ENCODE measurements around the gene SYPL2.
"Not testable (repeated sequence)": the region's sequence is repeated elsewhere in the genome, so short reads cannot be mapped to it uniquely, and the experiment has no call there.

SYPL2 gene

DNA sequence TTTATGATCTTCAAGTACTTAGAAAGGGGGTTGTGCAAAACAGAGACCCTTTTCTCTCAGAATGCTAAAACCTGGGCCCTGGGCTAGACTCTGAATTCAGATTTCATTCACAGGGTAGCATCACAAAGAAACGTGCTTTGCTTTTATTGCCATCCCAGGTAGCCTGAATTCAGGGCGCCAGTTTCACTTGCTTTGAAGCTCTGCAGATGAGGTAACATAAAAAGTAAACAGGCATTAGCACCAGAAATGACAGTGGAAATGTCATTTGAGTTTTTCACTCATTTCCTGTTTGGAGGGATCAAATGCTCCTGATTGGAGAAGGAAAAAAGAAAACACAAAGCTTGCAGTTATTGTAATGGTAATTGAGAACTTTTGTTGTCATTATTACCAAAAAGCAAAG is 2.6 kb downstream of the SYPL2 start:
- TF ChIP-seq, protein P1, sequence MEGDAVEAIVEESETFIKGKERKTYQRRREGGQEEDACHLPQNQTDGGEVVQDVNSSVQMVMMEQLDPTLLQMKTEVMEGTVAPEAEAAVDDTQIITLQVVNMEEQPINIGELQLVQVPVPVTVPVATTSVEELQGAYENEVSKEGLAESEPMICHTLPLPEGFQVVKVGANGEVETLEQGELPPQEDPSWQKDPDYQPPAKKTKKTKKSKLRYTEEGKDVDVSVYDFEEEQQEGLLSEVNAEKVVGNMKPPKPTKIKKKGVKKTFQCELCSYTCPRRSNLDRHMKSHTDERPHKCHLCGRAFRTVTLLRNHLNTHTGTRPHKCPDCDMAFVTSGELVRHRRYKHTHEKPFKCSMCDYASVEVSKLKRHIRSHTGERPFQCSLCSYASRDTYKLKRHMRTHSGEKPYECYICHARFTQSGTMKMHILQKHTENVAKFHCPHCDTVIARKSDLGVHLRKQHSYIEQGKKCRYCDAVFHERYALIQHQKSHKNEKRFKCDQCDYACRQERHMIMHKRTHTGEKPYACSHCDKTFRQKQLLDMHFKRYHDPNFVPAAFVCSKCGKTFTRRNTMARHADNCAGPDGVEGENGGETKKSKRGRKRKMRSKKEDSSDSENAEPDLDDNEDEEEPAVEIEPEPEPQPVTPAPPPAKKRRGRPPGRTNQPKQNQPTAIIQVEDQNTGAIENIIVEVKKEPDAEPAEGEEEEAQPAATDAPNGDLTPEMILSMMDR (IDR thresholded peaks at IDR 0.05; ENCODE audit: borderline replicate concordance, control extremely low read depth, extremely low read depth, insufficient read depth, missing control alignments): no peak
- in situ Hi-C loops (cut with MboI; ENCODE audit: low sequenced_read_pairs, unreplicated experiment): no loop called here

GRCh38 chr1:109470245-109470644 is 3.9 kb downstream of the SYPL2 start:
- in situ Hi-C loops (cut with MboI; ENCODE audit: low sequenced_read_pairs, unreplicated experiment): no loop called here
- TF ChIP-seq, protein P1 (IDR thresholded peaks at IDR 0.05; ENCODE audit: borderline replicate concordance, control extremely low read depth, extremely low read depth, insufficient read depth, missing control alignments): no peak
- DNase-seq (ENCODE audit: low spot score): no peak

More for the DNA sequence above, 2.6 kb downstream of the SYPL2 start:
- no peak for DNase-seq (ENCODE audit: low spot score)

DNA sequence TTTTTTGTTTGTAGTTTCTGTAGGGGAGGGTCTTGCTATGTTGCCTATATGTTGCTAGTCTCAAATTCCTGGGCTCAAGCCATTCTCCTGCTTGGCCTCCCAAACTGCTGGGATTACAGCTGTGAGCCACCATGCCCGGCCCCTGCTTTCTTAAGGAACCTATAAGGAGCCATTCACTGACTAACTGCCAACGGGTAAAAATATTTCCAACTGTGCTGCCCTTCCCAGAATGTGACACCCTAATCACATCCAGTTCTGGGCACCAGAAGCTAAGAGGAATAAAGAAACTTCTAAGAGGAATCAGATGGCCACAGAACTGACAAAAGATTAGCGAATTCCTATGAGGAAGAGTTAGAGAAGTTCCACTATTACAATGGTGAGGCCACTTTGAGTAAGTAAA is 6.4 kb downstream of the SYPL2 start:
- no peak for DNase-seq (ENCODE audit: low spot score)
- in situ Hi-C loops (cut with MboI; ENCODE audit: low sequenced_read_pairs, unreplicated experiment): no loop called here
- TF ChIP-seq, protein P1 (IDR thresholded peaks at IDR 0.05; ENCODE audit: borderline replicate concordance, control extremely low read depth, extremely low read depth, insufficient read depth, missing control alignments): no peak

DNA sequence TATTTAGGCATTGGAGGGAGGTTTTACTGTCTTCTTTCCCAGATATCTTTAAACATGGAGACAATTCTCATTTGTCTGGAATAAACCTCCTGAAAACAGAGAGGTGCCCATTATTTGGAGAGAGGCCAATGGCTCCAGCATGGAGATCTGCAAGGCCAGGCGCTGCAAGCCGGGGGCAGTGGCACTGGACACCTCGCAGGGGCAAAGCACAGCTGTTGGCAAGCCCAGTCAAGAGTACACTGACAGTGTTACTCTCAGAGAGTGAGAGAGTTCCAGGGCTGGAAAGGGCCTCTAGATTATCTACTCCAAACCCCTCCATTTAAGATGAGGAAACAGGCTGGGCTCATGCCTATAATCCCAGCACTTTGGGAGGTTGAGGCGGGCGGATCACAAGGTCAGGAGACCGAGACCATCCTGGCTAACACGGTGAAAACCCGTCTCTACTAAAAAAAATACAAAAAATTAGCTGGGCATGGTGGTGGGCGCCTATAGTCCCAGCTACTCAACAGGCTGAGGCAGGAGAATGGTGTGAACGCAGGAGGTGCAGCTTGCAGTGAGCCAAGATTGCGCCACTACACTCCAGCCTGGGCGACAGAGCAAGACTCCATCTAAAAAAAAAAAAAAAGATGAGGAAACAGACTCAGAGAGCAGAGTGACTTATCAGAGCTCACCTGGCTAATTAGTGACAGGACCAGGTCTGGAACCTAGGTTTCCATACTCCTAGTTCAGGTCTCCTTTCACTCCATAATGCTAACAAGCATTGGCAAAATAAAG is 7.1 kb downstream of the SYPL2 start:
- in situ Hi-C loops (cut with MboI; ENCODE audit: low sequenced_read_pairs, unreplicated experiment): not testable (repeated sequence)

DNA sequence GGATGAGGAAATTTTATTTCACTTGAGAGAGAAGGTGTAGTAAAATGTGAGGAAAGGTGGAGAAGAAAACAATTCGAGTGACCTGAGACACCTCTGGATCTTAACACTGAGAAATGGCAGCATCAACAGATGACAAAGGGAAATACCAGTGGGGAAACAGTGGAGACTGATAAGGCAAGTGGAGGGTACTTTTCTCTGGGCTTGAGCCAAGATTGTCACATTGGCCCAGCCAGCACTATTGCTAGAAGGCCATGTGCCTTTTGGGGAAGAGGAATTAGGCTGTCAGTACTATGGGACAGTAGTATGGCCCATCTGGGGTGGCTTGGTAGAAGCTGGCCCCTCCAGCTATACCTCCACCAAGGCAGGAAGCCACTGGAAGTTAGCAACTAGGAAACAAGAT is 8.4 kb downstream of the SYPL2 start:
- in situ Hi-C loops (cut with MboI; ENCODE audit: low sequenced_read_pairs, unreplicated experiment): no loop called here
- no peak for DNase-seq (ENCODE audit: low spot score)
- TF ChIP-seq, protein P1 (IDR thresholded peaks at IDR 0.05; ENCODE audit: borderline replicate concordance, control extremely low read depth, extremely low read depth, insufficient read depth, missing control alignments): no peak

More for the DNA sequence above, 7.1 kb downstream of the SYPL2 start:
- not testable (repeated sequence) for DNase-seq (ENCODE audit: low spot score)

DNA sequence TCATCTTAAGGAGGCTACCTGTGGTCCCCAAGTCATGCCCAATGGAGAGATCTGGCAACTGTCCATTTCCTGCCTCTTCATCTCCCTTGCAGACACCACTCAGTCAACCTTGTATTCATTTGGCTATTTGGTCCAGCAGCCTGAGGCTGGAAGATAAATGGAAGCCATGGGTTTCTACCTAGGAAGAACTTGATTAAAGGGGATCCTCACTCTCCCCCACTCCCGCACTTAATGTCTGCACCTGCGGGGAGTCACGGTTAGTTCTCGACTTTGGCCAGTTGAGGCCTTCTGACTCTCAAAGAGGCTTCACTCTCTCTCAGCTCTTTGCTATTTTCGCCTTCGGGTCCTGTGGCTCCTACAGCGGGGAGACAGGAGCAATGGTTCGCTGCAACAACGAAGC is 8.9 kb downstream of the SYPL2 start:
- no peak for DNase-seq (ENCODE audit: low spot score)
- in situ Hi-C loops (cut with MboI; ENCODE audit: low sequenced_read_pairs, unreplicated experiment): no loop called here
- TF ChIP-seq, protein P1 (IDR thresholded peaks at IDR 0.05; ENCODE audit: borderline replicate concordance, control extremely low read depth, extremely low read depth, insufficient read depth, missing control alignments): no peak

DNA sequence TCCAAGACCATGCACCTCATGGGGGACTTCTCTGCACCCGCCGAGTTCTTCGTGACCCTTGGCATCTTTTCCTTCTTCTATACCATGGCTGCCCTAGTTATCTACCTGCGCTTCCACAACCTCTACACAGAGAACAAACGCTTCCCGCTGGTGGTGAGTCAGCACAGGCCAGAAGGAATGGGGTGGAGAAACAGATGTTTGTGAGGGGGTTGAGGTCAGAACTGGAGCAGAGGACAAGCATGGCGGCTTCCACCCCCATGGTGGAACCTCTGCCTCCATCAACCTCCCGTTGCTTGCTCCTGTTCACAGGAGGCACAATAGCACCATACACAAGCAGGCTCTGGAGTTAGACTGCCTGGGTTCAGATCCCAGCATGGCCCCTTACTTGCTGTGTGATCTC is 10.5 kb downstream of the SYPL2 start:
- in situ Hi-C loops (cut with MboI; ENCODE audit: low sequenced_read_pairs, unreplicated experiment): no loop called here
- DNase-seq (ENCODE audit: low spot score): no peak
- TF ChIP-seq, protein P1 (IDR thresholded peaks at IDR 0.05; ENCODE audit: borderline replicate concordance, control extremely low read depth, extremely low read depth, insufficient read depth, missing control alignments): no peak
